IMR-90 (cell line): ENCODE results near the gene CEP128.
"Not testable (repeated sequence)": the region's sequence is repeated elsewhere in the genome, so short reads cannot be mapped to it uniquely, and the experiment has no call there.

Experiments
- CTCF ChIP-seq: conservative IDR thresholded peaks from 2 replicates; pipeline ENCODE4 v1.5.1; 2012; ENCODE audit warnings: mild to moderate bottlenecking, low read depth, low read length, improper control_type of control experiment
- MAFK ChIP-seq: IDR thresholded peaks from 2 replicates; pipeline ENCODE4 v1.6.1; 2012; ENCODE audit warnings: low read depth, low read length, improper control_type of control experiment
- MXI1 ChIP-seq: IDR thresholded peaks from 2 replicates; pipeline ENCODE4 v1.6.1; 2012; ENCODE audit warnings: low read depth, mild to moderate bottlenecking, low read length, moderate library complexity, borderline replicate concordance
- NFE2L2 ChIP-seq: fragments of 150-350 bp; IDR thresholded peaks from 2 replicates; pipeline ENCODE4 v1.6.1; 2016; ENCODE audit warnings: low read depth, mild to moderate bottlenecking, low read length
- POLR2A ChIP-seq: IDR thresholded peaks from 2 replicates; pipeline ENCODE4 v1.6.1; 2012; ENCODE audit warnings: mild to moderate bottlenecking, low read depth, low read length
- SMC3 ChIP-seq: fragments of 150-350 bp; IDR thresholded peaks from 2 replicates; pipeline ENCODE4 v1.6.1; 2016; ENCODE audit warnings: low read depth, mild to moderate bottlenecking, antibody characterized with exemption, low read length, moderate library complexity
- USF2 ChIP-seq: fragments of 150-350 bp; IDR thresholded peaks from 2 replicates; pipeline ENCODE4 v1.6.1; 2017; ENCODE audit warnings: mild to moderate bottlenecking, antibody characterized with exemption, low read length, low read depth

GRCh38 chr14:80912013-80912412 lies 29.5 kb downstream of the CEP128 start:
- TF ChIP-seq CTCF, POLR2A, MXI1, USF2, MAFK, NFE2L2, SMC3: not testable (repeated sequence)
